Measurements from ENCODE around the gene SPPL3.

SPPL3 gene

DNA sequence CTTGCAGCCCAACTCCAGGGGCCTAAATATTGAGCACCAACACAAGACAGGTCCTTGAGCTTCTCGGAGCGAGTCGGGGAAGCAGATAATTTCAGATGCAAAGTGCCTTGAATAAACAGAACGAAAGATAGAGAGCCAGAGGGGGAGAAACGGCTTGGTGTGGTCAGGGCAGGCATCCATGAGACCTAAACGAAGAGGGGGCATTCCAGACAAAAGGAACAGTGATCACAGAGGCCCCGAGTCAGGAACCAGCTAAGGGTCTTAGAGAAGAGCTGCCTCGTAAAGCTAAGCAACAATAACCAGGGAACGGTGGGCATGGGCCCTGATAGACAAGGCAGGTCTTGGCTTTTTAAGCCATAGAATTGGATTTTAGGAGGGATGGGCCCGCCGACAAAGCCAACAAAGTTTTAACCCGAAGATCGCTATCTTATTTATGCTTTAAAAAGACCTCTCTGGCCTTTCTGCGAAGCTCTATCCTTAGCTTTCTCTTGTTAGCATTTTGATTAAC lies 179.0 kb downstream of the SPPL3 start:
- DNase-seq (ENCODE audit: low read depth in 2 of 2), result no peak

DNA sequence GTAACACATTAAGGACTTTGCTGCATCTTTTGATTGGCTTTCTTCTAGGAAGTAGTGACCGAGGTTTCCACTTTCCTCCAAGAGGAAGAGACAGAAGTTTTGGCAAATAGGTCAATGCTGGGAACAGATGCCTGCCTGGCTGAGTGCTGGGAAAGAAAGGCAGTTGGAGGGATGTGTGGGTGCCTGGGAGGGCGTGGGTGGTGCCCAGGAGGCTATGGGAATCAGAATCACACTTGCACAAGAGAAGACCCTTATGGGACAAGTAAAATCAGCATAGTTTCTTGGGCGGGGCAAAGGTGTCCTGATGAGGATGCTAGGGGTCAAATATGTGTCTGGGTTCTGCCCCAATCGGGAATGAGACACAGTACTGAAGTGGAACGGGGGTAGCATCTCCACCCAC lies 179.4 kb downstream of the SPPL3 start:
- DNase-seq (ENCODE audit: low read depth in 2 of 2), result no peak

DNA sequence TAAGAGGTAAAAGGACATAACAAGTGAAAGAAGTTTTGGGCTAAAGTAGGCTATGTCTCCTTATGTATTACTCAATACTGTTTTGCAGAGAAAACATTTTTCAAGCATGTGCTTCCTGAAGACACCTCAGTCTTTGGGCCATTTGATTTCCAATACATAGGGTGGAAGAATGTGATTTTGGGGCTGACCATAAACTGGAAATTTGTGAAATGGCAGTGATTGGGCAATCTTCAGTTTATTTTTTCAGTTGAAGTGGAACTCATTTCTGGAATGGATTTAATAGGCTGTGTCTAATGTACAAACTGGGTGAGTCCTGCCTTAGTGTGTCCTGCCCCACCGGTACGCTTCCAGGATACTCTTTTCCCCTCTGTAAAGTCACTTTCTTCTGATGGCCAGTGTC lies 181.4 kb downstream of the SPPL3 start:
- no peak for DNase-seq (ENCODE audit: low read depth in 2 of 2)

DNA sequence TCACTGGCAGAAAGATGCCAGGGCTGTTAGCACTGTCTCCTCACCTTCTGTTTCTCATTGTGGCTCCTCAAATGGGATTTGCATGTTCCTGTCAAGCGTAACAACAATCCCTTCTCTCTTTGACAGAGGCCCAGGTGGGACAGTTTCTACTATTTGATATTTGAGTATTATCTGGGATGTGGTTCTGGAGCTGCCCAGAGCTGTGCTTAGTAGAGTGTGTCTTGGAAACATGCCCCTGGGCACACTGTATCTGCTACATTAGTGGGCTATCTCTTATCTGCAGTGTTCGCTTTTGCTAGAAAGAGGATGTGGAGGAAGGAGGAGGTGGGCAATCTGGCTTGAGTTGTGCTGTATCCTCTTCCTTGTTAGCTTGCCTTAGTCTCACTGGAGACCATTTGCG lies 182.3 kb downstream of the SPPL3 start:
- no peak for DNase-seq (ENCODE audit: low read depth in 2 of 2)

DNA sequence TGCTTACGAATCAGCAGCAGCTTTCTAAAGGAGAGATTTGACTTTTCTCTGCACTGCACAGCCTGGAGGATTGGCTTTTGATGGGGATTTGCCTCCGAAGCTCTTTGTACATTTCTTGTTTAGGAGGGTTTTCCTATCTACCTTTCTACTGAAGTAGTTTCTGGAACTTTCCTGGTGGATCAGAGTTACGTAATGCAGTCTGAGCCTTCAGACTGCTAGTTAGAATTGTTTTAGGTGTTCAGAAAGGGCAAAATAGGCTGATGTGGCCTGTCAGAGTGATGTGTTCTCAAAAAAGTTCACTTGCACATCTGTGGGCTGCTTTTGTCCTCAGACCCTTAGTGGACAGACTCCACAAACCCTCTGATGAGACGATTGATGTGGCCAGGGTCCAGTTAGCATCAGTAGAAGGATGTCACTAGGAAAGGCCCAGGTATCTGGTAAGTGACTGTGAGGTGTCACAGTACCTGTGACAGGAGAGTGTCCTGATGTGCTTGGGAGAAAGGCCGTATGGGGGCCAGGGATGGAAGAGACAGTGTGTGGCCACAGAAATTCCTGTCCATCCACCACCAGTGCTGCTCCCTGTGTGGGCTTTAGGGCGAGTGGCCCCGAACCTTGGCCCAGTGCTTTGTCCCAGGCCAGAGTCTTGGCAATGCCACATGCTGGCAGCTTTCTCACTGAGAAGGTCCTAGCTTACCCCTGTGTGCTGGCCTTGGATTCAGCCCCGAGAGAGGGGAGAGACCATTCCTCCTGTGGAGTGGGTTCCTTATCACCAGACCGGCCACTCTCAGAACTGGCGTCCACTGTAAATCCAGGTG lies 183.0 kb downstream of the SPPL3 start:
- DNase-seq (ENCODE audit: low read depth in 2 of 2), result no peak

DNA sequence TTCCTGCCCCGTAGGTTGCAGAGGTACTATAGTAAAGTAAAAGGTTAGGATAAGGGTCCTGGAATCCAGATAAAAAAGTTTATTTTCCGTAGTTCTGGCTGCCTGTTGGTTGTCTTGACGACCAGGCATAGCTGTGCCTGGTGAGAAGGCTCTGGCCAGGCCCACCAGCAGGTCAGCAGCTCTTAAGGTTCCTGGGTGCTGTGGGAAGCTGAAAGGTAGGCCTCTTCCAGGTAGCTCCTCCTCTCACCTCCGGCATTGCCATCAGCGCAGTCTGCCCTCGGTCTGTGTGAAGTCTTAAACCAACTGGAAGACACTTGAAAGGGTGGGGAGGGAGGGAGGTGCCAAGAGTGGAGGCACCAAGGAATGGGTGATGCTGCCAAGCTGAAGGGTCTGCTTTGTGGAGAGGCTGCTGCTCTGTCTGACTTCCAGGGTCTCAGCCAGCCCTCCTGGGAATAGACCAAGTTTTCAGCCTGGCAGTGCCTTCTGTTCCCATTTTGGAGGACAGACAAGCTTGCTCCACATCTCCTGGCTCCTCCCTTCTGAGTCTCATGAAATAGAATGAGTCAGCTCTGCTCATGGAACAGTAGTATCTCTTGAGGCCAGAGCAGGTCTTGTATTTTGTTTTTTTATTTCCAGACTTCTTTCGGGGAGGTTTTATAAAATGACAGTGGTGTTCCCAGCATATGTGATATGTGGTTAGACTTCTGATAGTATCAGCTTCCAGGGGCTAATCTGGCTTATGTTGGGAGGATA lies 183.7 kb downstream of the SPPL3 start:
- DNase-seq (ENCODE audit: low read depth in 2 of 2), result no peak

DNA sequence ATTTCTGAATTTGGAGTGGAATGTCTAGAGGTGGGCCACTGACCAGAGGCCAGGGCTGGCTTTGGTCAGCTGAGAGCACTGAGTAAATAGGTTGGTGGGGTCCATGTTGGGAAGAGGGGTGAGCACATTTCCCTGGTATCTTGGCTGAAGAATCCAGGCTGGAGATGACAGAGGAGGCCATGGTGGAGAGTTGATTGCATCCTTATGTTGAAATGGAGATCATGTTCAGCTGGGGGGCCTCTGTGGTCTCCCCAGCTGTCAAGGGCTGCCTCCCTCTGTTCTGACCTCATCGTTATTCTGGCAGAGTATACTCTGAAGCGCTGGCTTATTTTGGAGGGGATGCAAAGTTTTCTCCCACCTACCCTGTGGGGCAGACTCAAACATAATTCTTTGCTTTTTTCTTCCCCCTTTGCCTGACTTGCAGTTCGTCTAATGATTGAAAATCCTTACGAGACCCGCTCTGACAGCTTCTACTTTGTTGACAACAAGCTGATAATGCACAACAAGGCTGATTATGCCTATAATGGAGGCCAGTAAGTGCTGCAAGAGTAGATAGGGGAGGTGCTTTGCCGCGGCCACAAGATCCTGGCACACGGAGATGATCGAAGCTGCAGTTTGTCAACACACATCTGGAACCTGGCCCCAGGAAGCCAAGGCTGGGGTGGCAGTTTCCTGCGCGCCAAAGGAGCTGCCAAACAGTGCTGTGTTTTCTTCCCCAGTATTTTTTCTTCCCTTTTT lies 184.5 kb downstream of the SPPL3 start:
- DNase-seq (ENCODE audit: low read depth in 2 of 2), result no peak

DNA sequence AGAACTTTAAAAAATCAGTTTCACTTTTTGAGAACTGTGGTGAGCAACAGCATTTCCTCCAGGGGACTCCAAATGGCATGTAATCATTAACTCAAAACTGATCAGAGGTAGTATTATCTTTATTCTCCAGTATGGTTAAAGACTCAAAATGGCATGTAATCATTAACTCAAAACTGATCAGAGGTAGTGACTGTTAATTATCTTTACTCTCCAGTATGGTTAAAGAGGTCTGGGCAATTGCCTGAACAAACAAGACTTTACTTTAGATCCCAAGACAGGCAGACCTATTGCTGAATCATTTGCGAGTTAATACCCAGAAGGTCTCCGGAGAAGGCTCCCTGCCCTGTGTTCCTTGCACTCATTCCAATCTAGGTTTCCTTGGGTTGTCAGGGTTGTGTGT lies 185.1 kb downstream of the SPPL3 start:
- DNase-seq (ENCODE audit: low read depth in 2 of 2), result no peak

DNA sequence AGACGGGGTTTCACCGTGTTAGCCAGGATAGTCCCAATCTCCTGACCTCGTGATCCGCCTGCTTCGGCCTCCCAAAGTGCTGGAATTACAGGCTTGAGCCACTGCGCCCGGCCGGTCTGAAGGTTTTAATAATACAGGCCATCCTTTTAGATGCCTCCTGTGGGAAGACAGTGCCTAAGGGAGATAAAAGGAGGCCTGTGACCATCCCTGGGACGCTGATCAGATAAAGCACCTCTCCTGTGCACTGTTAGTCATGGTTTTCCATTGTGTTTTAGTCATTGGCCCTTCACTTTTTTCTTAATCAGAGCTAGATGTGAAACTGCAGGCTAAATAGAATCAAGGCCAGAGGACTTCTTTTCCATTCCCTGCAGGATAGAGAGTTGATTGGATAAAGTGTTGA lies 186.1 kb downstream of the SPPL3 start:
- DNase-seq (ENCODE audit: low read depth in 2 of 2), result no peak

DNA sequence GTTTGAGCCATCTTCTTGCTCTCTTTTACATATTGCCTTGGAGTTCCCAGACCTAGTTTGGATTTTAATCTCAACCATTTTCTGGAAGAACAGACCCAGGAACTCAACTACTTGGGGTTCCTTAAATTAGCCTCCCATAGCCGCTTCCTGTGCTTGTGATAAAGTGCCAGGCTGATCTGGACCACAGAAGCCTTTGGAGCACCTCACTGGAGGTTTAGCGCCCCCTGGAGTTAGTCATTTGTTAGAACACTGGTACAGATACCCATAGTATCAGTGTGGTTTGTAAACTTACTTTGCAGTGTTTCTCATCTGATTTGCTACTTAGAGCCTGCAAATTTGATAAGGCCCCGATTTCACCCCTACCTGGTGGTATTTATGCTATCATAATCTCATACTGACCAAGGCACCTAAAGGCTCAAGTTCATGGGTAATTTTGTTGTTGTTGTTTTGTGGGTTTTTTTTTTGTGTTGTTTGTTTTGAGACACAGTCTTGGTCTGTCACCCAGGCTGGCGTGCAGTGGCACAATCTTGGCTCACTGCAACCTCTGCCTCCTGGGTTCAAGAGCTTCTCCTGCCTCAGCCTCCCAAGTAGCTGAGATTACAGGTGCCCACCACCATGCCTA lies 190.2 kb downstream of the SPPL3 start:
- DNase-seq (ENCODE audit: low read depth in 2 of 2), result peak; percentile 16 to 49

DNA sequence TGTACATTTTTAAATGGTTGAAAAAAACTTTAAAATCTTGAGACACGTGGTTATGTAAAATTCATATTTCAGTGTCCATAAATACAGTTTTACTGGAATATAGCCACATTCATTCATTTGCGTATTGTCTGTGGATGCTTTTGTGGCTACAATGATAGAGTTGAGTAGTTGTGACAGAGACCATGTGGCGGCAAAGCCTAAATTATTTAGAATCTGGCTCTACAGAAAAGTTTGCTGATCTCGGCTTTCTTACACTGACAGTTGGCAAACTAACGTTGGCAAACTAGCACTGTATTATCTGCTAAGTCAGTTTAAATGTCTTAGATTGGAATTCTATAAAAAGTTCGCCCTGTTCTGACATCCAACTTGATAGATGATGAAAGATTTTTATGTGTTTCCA lies 191.5 kb downstream of the SPPL3 start:
- DNase-seq (ENCODE audit: low read depth in 2 of 2), result no peak

Data from stimulated activated CD8-positive, alpha-beta memory T cell treated with anti-CD3 and anti-CD28 coated beads, Interleukin-15, amount 100 ng/mL, for 4 hours (primary cell).